OCI-LY1 (cell line): ENCODE measurements around the gene PHYHIPL.

Experiments used
- H2AFZ ChIP-seq: fragments of 200-600 bp; sonication (generic), shearing (Covaris generic); 2 replicates; pipeline ENCODE4 v1.6.0; 2014; ENCODE audit warnings: antibody characterized with exemption, mild to moderate bottlenecking, low read length
- H3F3A ChIP-seq: fragments of 200-600 bp; sonication (generic), shearing (Covaris generic); 2 replicates; pipeline ENCODE4 v1.6.0; 2014; ENCODE audit warnings: mild to moderate bottlenecking, antibody characterized with exemption, low read length, moderate library complexity; ENCODE audit not compliant: insufficient read depth
- H3K27ac ChIP-seq: fragments of 200-600 bp; sonication (generic); 2 replicates; pipeline ENCODE4 v1.5.1; 2014; ENCODE audit warnings: low read length, mixed run types, mild to moderate bottlenecking, low read depth; ENCODE audit not compliant: poor library complexity, severe bottlenecking
- H3K27me3 ChIP-seq: fragments of 200-600 bp; sonication (generic); 2 replicates; pipeline ENCODE4 v1.6.0; 2014; ENCODE audit warnings: antibody characterized with exemption, mild to moderate bottlenecking, low read length, moderate library complexity; ENCODE audit not compliant: insufficient read depth
- H3K36me3 ChIP-seq: fragments of 200-600 bp; sonication (generic); 2 replicates; pipeline ENCODE4 v1.6.1; 2014; ENCODE audit warnings: mild to moderate bottlenecking, antibody characterized with exemption, low read length, moderate library complexity, mixed read lengths; ENCODE audit not compliant: insufficient read depth
- H3K4me1 ChIP-seq: fragments of 200-600 bp; sonication (generic); 2 replicates; pipeline ENCODE4 v1.5.1; 2014; ENCODE audit warnings: mild to moderate bottlenecking, low read length, moderate library complexity; ENCODE audit not compliant: insufficient read depth, severe bottlenecking
- H3K4me2 ChIP-seq: fragments of 200-600 bp; sonication (generic), shearing (Covaris generic); 2 replicates; pipeline ENCODE4 v1.6.1; 2014; ENCODE audit warnings: low read length
- H3K4me3 ChIP-seq: fragments of 200-600 bp; sonication (generic); 2 replicates; pipeline ENCODE4 v1.5.1; 2014; ENCODE audit warnings: low read length, low read depth, mild to moderate bottlenecking, mixed read lengths; ENCODE audit not compliant: poor library complexity, severe bottlenecking
- H3K79me2 ChIP-seq: fragments of 200-600 bp; shearing (Covaris generic); 2 replicates; pipeline ENCODE4 v1.6.1; 2016; ENCODE audit warnings: mixed run types, low read length, mixed read lengths; ENCODE audit not compliant: insufficient read depth
- H3K9ac ChIP-seq: fragments of 200-600 bp; sonication (generic), shearing (Covaris generic); 2 replicates; pipeline ENCODE4 v1.6.1; 2014; ENCODE audit warnings: mild to moderate bottlenecking, low read length, mixed read lengths
- H3K9me2 ChIP-seq: fragments of 200-600 bp; sonication (generic), shearing (Covaris generic); 2 replicates; pipeline ENCODE4 v1.6.1; 2014; ENCODE audit warnings: low read depth, mild to moderate bottlenecking, low read length, mixed read lengths
- H3K9me3 ChIP-seq: fragments of 200-600 bp; shearing (Covaris generic); 2 replicates; pipeline ENCODE4 v1.6.1; 2014; ENCODE audit warnings: low read length, mixed read lengths
- H4K20me1 ChIP-seq: fragments of 200-600 bp; sonication (generic), shearing (Covaris generic); 2 replicates; pipeline ENCODE4 v1.6.0; 2016; ENCODE audit warnings: mild to moderate bottlenecking, low read length; ENCODE audit not compliant: insufficient read depth
- CTCF ChIP-seq: fragments of 200-600 bp; sonication (generic), shearing (Covaris generic); IDR thresholded peaks from 2 replicates; pipeline ENCODE4 v1.5.1; 2017; ENCODE audit warnings: mild to moderate bottlenecking, antibody characterized with exemption, low read length, moderate library complexity, mixed read lengths
- EZH2 ChIP-seq: fragments of 200-600 bp; sonication (generic), shearing (Covaris generic); IDR thresholded peaks from 2 replicates; pipeline ENCODE4 v1.8.0; 2017; ENCODE audit warnings: borderline replicate concordance, mixed run types, mild to moderate bottlenecking, antibody characterized with exemption, low read length, moderate library complexity, mixed read lengths

The PHYHIPL gene

GRCh38 chr10:59273445-59273844, 97.0 kb downstream of the PHYHIPL start:
- no peaks in the 10 kb centered on the region for H3K27me3 ChIP-seq

GRCh38 chr10:59276133-59276532, 99.7 kb downstream of the PHYHIPL start:
- Histone ChIP-seq H3K27ac (no peak overlapping the region), H3K9ac (no peak overlapping the region), H3K4me3 (no peak overlapping the region), H3F3A (no peaks in the 10 kb centered on the region), H3K79me2 (no peaks in the 10 kb centered on the region), H4K20me1 (no peaks in the 10 kb centered on the region), H3K36me3 (no peaks in the 10 kb centered on the region), H3K27me3 (no peaks in the 10 kb centered on the region), H3K4me1 (no peaks in the 10 kb centered on the region), H3K4me2 (no peak overlapping the region), H3K9me2 (no peaks in the 10 kb centered on the region), H2AFZ (no peak overlapping the region), H3K9me3 (no peaks in the 10 kb centered on the region)
- no peak for TF ChIP-seq CTCF
- no peak for TF ChIP-seq EZH2

More at GRCh38 chr10:59273445-59273844, 97.0 kb downstream of the PHYHIPL start:
- Histone ChIP-seq H3K4me2 (no peak overlapping the region), H3K4me1 (no peaks in the 10 kb centered on the region), H3K9me2 (no peaks in the 10 kb centered on the region), H3K27ac (no peak overlapping the region), H4K20me1 (no peaks in the 10 kb centered on the region), H3K9me3 (no peaks in the 10 kb centered on the region), H3K9ac (no peak overlapping the region), H3K36me3 (no peaks in the 10 kb centered on the region), H3K79me2 (no peaks in the 10 kb centered on the region), H3F3A (no peaks in the 10 kb centered on the region), H3K4me3 (no peak overlapping the region), H2AFZ (no peak overlapping the region)
- no peak for TF ChIP-seq EZH2
- no peak for TF ChIP-seq CTCF

GRCh38 chr10:59276919-59277318, 100.5 kb downstream of the PHYHIPL start:
- H3K27ac ChIP-seq, result no peak overlapping the region
- H4K20me1 ChIP-seq, result no peaks in the 10 kb centered on the region
- no peaks in the 10 kb centered on the region for H3K9me3 ChIP-seq
- no peaks in the 10 kb centered on the region for H3K4me1 ChIP-seq
- H3K36me3 ChIP-seq, result no peaks in the 10 kb centered on the region
- H3F3A ChIP-seq, result no peaks in the 10 kb centered on the region
- no peak overlapping the region for H3K4me2 ChIP-seq
- no peak overlapping the region for H2AFZ ChIP-seq
- H3K4me3 ChIP-seq, result no peak overlapping the region
- H3K27me3 ChIP-seq, result no peaks in the 10 kb centered on the region
- no peaks in the 10 kb centered on the region for H3K9me2 ChIP-seq
- H3K9ac ChIP-seq, result no peak overlapping the region
- no peaks in the 10 kb centered on the region for H3K79me2 ChIP-seq
- no peak for TF ChIP-seq EZH2
- no peak for TF ChIP-seq CTCF
